H9 (cell line): ENCODE data around the gene ANKRD44. TPM values are rescaled to one million over a fixed set of nuclear protein-coding genes. Genes with fewer than 3 reads are reported as not detected.

Experiments
- DNase-seq: peaks from one replicate; pipeline ENCODE4 v3.0.0-alpha.2; 2017
- H2AFZ ChIP-seq: one replicate; pipeline ENCODE4 v1.6.1; 2013; ENCODE audit warnings: mild to moderate bottlenecking, low read length, control low read depth, moderate library complexity
- H2AK5ac ChIP-seq: 2 replicates; pipeline ENCODE4 v1.6.1; 2013; ENCODE audit warnings: low read length, control low read depth, mixed read lengths; ENCODE audit not compliant: insufficient read length
- H2BK120ac ChIP-seq: one replicate; pipeline ENCODE4 v1.6.1; 2013; ENCODE audit warnings: low read depth, mild to moderate bottlenecking, low read length, control low read depth, inconsistent platforms; ENCODE audit not compliant: poor library complexity, severe bottlenecking
- H2BK12ac ChIP-seq: 2 replicates; pipeline ENCODE4 v1.6.1; 2013; ENCODE audit warnings: low read length, control low read depth, mixed read lengths, low read depth; ENCODE audit not compliant: insufficient read length
- H2BK15ac ChIP-seq: 2 replicates; pipeline ENCODE4 v1.6.1; 2013; ENCODE audit warnings: low read depth, low read length, control low read depth
- H2BK20ac ChIP-seq: one replicate; pipeline ENCODE4 v1.6.1; 2013; ENCODE audit warnings: low read depth, mild to moderate bottlenecking, low read length, control low read depth, inconsistent platforms; ENCODE audit not compliant: poor library complexity, severe bottlenecking
- H2BK5ac ChIP-seq: 2 replicates; pipeline ENCODE4 v1.6.1; 2013; ENCODE audit warnings: low read length, control low read depth, mixed read lengths; ENCODE audit not compliant: insufficient read length
- H3K14ac ChIP-seq: 2 replicates; pipeline ENCODE4 v1.6.1; 2013; ENCODE audit warnings: low read length, control low read depth; ENCODE audit not compliant: insufficient read depth
- H3K18ac ChIP-seq: 2 replicates; pipeline ENCODE4 v1.6.1; 2013; ENCODE audit warnings: low read depth, mild to moderate bottlenecking, mixed read lengths, low read length, control low read depth; ENCODE audit not compliant: insufficient read length
- H3K23ac ChIP-seq: 2 replicates; pipeline ENCODE4 v1.6.1; 2013; ENCODE audit warnings: low read length, control low read depth, mixed read lengths, low read depth; ENCODE audit not compliant: insufficient read length
- H3K23me2 ChIP-seq: 2 replicates; pipeline ENCODE4 v1.6.1; 2013; ENCODE audit warnings: low read depth, mild to moderate bottlenecking, mixed read lengths, low read length, control low read depth; ENCODE audit not compliant: insufficient read length, poor library complexity, severe bottlenecking
- H3K27ac ChIP-seq: 2 replicates; pipeline ENCODE4 v1.5.1; 2013; ENCODE audit warnings: low read length, control low read depth, mixed read lengths, low read depth; ENCODE audit not compliant: insufficient read length
- H3K27me3 ChIP-seq: 2 replicates; pipeline ENCODE4 v1.6.1; 2013; ENCODE audit warnings: low read length, control low read depth, inconsistent platforms; ENCODE audit not compliant: insufficient read depth
- H3K4ac ChIP-seq: 2 replicates; pipeline ENCODE4 v1.6.1; 2013; ENCODE audit warnings: low read depth, mild to moderate bottlenecking, control low read depth, inconsistent platforms, low read length, moderate library complexity
- H3K4me1 ChIP-seq: 2 replicates; pipeline ENCODE4 v1.6.1; 2013; ENCODE audit warnings: low read length, control low read depth, inconsistent platforms; ENCODE audit not compliant: insufficient read depth
- H3K4me2 ChIP-seq: 2 replicates; pipeline ENCODE4 v1.6.1; 2013; ENCODE audit warnings: low read length, control low read depth, mixed read lengths; ENCODE audit not compliant: insufficient read length, insufficient read depth
- H3K56ac ChIP-seq: 2 replicates; pipeline ENCODE4 v1.6.1; 2013; ENCODE audit warnings: low read depth, mild to moderate bottlenecking, mixed read lengths, low read length, control low read depth; ENCODE audit not compliant: insufficient read length
- H3K79me1 ChIP-seq: 2 replicates; pipeline ENCODE4 v1.6.1; 2013; ENCODE audit warnings: low read depth, mild to moderate bottlenecking, moderate library complexity, low read length, control low read depth, inconsistent platforms; ENCODE audit not compliant: insufficient read depth, poor library complexity, severe bottlenecking
- H3K79me2 ChIP-seq: 2 replicates; pipeline ENCODE4 v1.6.1; 2013; ENCODE audit warnings: low read length, control low read depth, inconsistent platforms; ENCODE audit not compliant: insufficient read depth
- H3K9ac ChIP-seq: 2 replicates; pipeline ENCODE4 v1.6.1; 2013; ENCODE audit warnings: low read length, control low read depth, mixed read lengths; ENCODE audit not compliant: insufficient read length; ENCODE audit errors: extremely low read depth
- H3K9me3 ChIP-seq: one replicate; pipeline ENCODE4 v1.6.1; 2013; ENCODE audit warnings: low read depth, low read length, inconsistent platforms; ENCODE audit not compliant: control insufficient read depth
- H3T11ph ChIP-seq: one replicate; pipeline ENCODE4 v1.6.1; 2013; ENCODE audit warnings: mild to moderate bottlenecking, low read length, control low read depth, inconsistent platforms
- H4K20me1 ChIP-seq: one replicate; pipeline ENCODE4 v1.6.1; 2013; ENCODE audit not compliant: control insufficient read depth, insufficient read length, insufficient read depth
- H4K5ac ChIP-seq: 2 replicates; pipeline ENCODE4 v1.6.1; 2013; ENCODE audit warnings: low read depth, mild to moderate bottlenecking, mixed read lengths, low read length, control low read depth; ENCODE audit not compliant: insufficient read length
- H4K8ac ChIP-seq: replicated peaks from 2 replicates; pipeline ENCODE4 v1.6.1; 2013; ENCODE audit warnings: low read length, control low read depth, mixed read lengths, low read depth; ENCODE audit not compliant: insufficient read length
- H4K91ac ChIP-seq: 2 replicates; pipeline ENCODE4 v1.6.1; 2013; ENCODE audit warnings: low read depth, mild to moderate bottlenecking, moderate library complexity, mixed read lengths, low read length, control low read depth; ENCODE audit not compliant: insufficient read length
- H3K27ac Mint-ChIP-seq, 3 experiments: 2 replicates in 2 of 3; 3 replicates in 1 of 3; pipeline ENCODE4 v1.8.0; 2020 to 2021; ENCODE audit warnings: mixed read lengths in 3 of 3, mild to moderate bottlenecking in 1 of 3, moderate library complexity in 1 of 3
- H3K27me3 Mint-ChIP-seq: 2 replicates; pipeline ENCODE4 v1.8.0; 2021; ENCODE audit warnings: low read depth, mild to moderate bottlenecking, moderate library complexity, mixed read lengths
- H3K36me3 Mint-ChIP-seq, 3 experiments: 2 replicates in 2 of 3; 3 replicates in 1 of 3; pipeline ENCODE4 v1.8.0; 2020 to 2021; ENCODE audit warnings: low read depth in 3 of 3, mixed read lengths in 3 of 3; ENCODE audit not compliant: insufficient read depth in 1 of 3
- H3K4me1 Mint-ChIP-seq, 2 experiments: 2 replicates each; pipeline ENCODE4 v1.8.0; 2020; ENCODE audit warnings: mixed read lengths in 2 of 2
- H3K4me3 Mint-ChIP-seq, 2 experiments: 2 replicates in 1 of 2; 3 replicates in 1 of 2; pipeline ENCODE4 v1.8.0; 2020 to 2021; ENCODE audit warnings: mild to moderate bottlenecking in 2 of 2, mixed read lengths in 2 of 2, moderate library complexity in 1 of 2
- H3K9me3 Mint-ChIP-seq, 2 experiments: 2 replicates in 1 of 2; 3 replicates in 1 of 2; pipeline ENCODE4 v1.8.0; 2020; ENCODE audit warnings: mild to moderate bottlenecking in 2 of 2, mixed read lengths in 2 of 2, moderate library complexity in 1 of 2
- CTCF ChIP-seq: fragments of 200-600 bp; sonication (generic); conservative IDR thresholded peaks from 3 replicates; pipeline ENCODE4 v1.8.0; 2021; ENCODE audit warnings: antibody characterized with exemption, mild to moderate bottlenecking
- WGBS: extraction: QIAGEN DNeasy Blood & Tissue Kit; methylation state at CpG from one replicate; pipeline ENCODE4 v1.1.7; 2013; ENCODE audit warnings: missing lambda C conversion rate, low lambda C conversion rate, mixed read lengths; ENCODE audit not compliant: insufficient read length; ENCODE audit errors: extremely low coverage; 5-methylcytosine and 5-hydroxymethylcytosine counted together
- total RNA-seq: library from RNA; stranded (reverse); gene quantifications from 2 replicates; pipeline ENCODE4 v1.2.1, GENCODE V29; 2021

ANKRD44 gene
- total RNA-seq, 1 experiment from 2014 or later = 1.9 TPM

- H4K20me1 ChIP-seq = no peaks in the 10 kb centered on the region
- no peak overlapping the region; a peak in 2 of 7 replicates for H3K27ac Mint-ChIP-seq
- no peaks in the 10 kb centered on the region for H3K9me3 Mint-ChIP-seq
- no CpG with 5 or more reads among the region's 4 CpGs for WGBS
- H2BK20ac ChIP-seq = no peak overlapping the region
- no peak overlapping the region for H3K56ac ChIP-seq
- no peak for TF ChIP-seq CTCF
- H4K8ac ChIP-seq = no peak overlapping the region
- H3K79me2 ChIP-seq = no peaks in the 10 kb centered on the region
- no peaks in the 10 kb centered on the region for H3K27me3 ChIP-seq
- H2BK120ac ChIP-seq = no peak overlapping the region
- H3K79me1 ChIP-seq = no peaks in the 10 kb centered on the region
- H3K27ac ChIP-seq = no peak overlapping the region
- no peak overlapping the region for H3K4me2 ChIP-seq
- H3K23ac ChIP-seq = no peak overlapping the region
- no peak overlapping the region for H2BK15ac ChIP-seq
- H4K5ac ChIP-seq = no peak overlapping the region
- no peak overlapping the region for H2AFZ ChIP-seq
- H3K9me3 ChIP-seq = no peaks in the 10 kb centered on the region
- no peak overlapping the region for H3K4ac ChIP-seq
- no peak overlapping the region for H2BK12ac ChIP-seq
- no peak overlapping the region for H3K18ac ChIP-seq
- H3K27me3 Mint-ChIP-seq = no peaks in the 10 kb centered on the region; the same call in 1 of the 2 replicates
- no peak overlapping the region for H3K4me3 Mint-ChIP-seq
- H4K91ac ChIP-seq = no peak overlapping the region
- H2AK5ac ChIP-seq = no peak overlapping the region
- H3K23me2 ChIP-seq = no peaks in the 10 kb centered on the region
- no peak overlapping the region for H3K9ac ChIP-seq
- no peak for DNase-seq
- H3K4me1 Mint-ChIP-seq = peaks cover 0 to 6% of the 10 kb centered on the region in 2 experiments; a peak in 1 of 4 replicates
- no peak overlapping the region for H2BK5ac ChIP-seq
- no peak overlapping the region for H3T11ph ChIP-seq
- H3K14ac ChIP-seq = no peak overlapping the region
- no peaks in the 10 kb centered on the region for H3K36me3 Mint-ChIP-seq
- H3K4me1 ChIP-seq = no peaks in the 10 kb centered on the region
Measured at GRCh38 chr2:196994764-196995163, 315.8 kb downstream of the ANKRD44 start.
